Measurements from ENCODE around the gene HPGDS.
"Not testable (repeated sequence)": the region's sequence is repeated elsewhere in the genome, so short reads cannot be mapped to it uniquely, and the experiment has no call there.

The HPGDS gene

GRCh38 chr4:94329933-94330332, 12.7 kb downstream of the HPGDS start:
- DNase-seq (ENCODE audit: low read depth in 1 of 2, low spot score in 1 of 2): no peak

- DNase-seq (ENCODE audit: low read depth in 1 of 2, low spot score in 1 of 2): no peak
Observed at GRCh38 chr4:94325835-94326234, 16.8 kb downstream of the HPGDS start.

- not testable (repeated sequence) for DNase-seq (ENCODE audit: low read depth in 1 of 2, low spot score in 1 of 2)
Observed at GRCh38 chr4:94319927-94320326, 22.7 kb downstream of the HPGDS start.

DNA sequence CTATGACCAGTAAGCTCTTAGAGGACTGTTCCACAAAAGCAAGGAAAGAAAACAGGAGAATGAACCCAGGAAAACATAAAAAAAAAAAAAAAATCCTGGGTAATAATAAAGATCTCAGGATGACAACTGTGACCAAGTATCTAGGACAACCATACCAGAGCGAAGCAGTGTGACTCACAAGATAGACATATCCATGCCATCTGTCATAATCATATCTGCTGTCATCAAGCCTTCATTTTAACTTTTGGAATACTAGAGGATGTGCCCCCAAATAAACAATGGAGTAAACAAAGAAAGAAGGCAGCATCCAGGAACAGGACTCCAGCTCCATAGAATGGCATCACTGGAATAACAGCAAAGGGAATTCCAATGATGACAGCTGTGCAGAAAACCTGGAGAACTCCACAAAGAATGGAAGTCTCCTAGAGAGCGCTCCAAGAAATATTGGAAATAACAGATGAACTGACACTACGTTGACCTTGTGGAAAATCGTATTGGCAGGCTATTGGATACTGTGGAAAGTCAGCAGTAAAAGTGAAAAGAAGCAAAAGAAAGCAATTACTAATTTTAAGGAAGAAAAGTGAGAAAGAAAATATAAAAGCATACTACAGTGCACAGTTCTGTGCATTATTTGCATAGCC, 35.3 kb downstream of the HPGDS start:
- no peak for DNase-seq (ENCODE audit: low read depth in 1 of 2, low spot score in 1 of 2)

GRCh38 chr4:94306713-94307112, 35.9 kb downstream of the HPGDS start:
- no peak for DNase-seq (ENCODE audit: low read depth in 1 of 2, low spot score in 1 of 2)

DNA sequence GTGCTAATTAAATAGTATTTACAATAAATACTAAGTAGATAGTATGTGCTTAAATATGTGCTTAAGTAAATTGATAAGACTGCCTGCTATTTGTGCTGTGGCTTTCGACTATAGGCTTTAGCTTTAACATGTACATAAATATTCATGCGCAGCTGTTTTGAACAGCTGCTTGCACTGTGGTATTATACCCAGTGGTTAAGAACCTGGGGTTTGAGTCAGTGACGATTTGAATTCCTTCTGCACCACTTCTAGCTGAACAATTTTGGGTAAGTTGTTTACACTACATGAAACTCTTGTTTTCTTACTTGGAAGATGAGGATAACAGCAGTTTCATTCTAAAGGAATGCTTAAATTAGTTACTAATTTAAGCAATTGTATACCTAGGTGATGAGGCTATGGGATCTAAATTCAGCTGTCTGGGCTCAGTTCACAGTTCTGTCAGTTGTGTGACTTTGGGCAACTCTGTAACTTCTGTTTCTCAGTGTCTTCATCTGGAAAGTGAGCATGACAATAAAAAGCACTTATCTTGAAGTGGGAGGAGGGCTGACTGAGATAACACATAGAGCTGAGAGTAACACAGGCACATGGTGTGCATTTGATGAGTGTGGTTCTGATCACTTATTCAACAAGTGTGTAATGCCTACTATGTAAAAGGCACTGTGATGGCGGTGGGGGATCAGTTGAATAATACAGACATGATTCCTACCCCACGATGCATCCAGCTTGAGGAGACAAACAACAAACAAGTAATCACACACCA, 37.0 kb downstream of the HPGDS start:
- no peak for DNase-seq (ENCODE audit: low read depth in 1 of 2, low spot score in 1 of 2)

DNA sequence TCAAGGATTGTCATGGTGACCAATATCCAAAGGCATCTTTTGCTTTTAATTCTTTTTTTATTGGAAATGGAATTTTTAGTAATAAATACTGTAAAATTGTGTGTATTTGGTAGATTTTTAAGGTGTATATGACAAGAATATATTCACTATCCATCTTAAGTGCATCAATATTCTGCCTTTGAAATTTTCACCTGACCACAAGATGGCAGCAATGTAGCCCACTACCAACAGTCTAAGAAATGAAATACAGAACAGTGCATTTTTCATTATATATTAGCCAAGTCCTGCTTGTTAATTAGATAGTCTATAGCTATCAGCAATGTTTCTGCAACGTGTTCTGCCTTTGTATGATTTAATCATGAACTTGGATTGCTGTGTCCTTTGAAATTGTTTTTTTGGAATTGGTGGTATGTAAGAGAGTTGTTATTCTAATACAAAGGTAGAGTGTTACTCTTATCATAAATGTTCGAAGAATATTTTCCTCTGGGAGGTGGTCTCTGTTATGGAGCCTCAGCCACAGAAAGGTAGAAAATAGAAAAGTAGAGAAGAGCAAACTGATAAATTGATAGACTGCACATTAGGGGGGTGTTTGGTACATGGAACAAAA, 38.2 kb downstream of the HPGDS start:
- no peak for DNase-seq (ENCODE audit: low read depth in 1 of 2, low spot score in 1 of 2)

- no peak for DNase-seq (ENCODE audit: low read depth in 1 of 2, low spot score in 1 of 2)
Observed at GRCh38 chr4:94302191-94302590, 40.4 kb downstream of the HPGDS start.

DNA sequence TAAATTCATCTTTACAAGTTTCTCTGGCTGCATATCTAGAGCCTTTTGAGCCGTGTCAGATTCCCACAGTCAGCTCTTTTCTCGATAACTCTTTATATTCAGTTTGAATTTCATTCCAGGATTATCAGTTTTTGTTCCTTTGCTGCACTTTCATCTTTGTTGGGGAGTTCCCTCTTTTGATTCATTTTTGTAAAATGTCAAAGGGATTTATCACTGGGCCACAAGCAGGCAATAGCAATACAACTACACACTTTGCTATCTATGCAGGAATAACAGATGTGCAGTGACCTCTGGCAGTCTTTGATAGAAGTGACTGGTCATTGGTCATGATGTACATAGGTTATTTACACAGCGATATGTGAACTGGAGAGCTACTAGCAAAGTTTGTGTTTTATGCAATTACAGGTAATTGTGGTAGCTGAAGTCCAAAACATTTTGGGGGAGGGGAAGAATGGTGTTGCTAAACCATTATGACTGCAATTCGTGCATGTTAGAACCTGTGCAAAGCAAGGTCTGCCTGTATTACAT, 43.8 kb downstream of the HPGDS start:
- DNase-seq (ENCODE audit: low read depth in 1 of 2, low spot score in 1 of 2): no peak

GRCh38 chr4:94295473-94295872, 47.2 kb downstream of the HPGDS start:
- DNase-seq (ENCODE audit: low read depth in 1 of 2, low spot score in 1 of 2): not testable (repeated sequence)

- DNase-seq (ENCODE audit: low read depth in 1 of 2, low spot score in 1 of 2): not testable (repeated sequence)
Observed at GRCh38 chr4:94293981-94294380, 48.7 kb downstream of the HPGDS start.

GRCh38 chr4:94290245-94290644, 52.4 kb downstream of the HPGDS start:
- DNase-seq (ENCODE audit: low read depth in 1 of 2, low spot score in 1 of 2): no peak

DNA sequence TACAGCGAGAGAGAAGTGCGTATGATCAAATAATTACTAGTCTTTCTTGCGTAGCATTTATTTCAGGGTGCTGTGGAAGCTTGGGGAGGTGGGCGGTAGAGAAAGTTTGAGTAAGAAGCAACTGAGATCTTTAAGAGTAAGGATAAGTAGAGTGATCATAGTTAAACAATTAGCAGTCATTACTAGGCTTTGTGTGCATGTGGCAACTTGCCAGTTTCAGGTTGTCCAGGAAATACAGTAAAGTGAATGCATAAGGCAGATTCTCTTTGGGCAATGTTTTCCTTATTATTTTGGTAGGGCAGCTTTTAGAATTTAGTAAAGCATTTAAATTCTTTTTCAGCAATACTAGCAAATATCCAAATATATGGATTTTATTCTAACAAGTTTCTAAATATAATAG, 57.0 kb downstream of the HPGDS start:
- DNase-seq (ENCODE audit: low read depth in 1 of 2, low spot score in 1 of 2): no peak

DNA sequence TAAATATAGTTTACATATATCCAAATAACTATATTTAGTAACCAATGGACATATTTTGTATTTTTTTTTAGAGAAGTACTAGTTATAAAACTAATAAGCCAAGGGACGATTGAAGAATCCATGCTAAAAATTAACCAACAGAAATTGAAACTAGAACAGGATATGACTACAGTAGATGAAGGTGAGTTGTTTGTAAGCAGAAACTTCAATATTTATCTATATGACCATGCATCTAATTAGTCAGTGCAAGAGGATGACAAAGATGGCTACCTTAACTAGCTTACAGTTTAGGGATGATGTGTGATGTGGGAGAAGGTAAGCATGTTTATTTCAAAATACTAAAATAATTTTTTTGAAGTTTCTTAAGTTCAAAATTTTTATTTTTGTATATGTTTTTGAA, 57.7 kb downstream of the HPGDS start:
- no peak for DNase-seq (ENCODE audit: low read depth in 1 of 2, low spot score in 1 of 2)

- no peak for DNase-seq (ENCODE audit: low read depth in 1 of 2, low spot score in 1 of 2)
Observed at GRCh38 chr4:94278781-94279180, 63.9 kb downstream of the HPGDS start.

DNA sequence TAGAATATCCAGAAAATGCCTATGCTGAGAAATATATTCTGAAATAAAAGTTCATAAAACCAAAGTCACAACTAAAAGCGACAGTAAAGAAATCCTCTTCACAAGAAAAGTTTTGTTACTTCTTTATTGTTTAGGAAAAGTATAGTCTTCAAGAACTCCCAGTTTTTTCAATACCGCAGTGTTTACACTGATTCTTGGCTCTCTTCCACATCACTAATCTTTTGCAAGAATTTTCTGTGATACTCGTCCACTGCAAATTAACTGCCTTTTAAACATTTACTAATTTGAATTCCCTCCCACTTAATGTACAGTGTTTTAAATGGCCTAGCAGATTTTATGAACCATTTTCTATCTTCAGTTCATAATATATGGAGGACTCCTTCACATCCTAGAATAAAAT, 65.1 kb downstream of the HPGDS start:
- no peak for DNase-seq (ENCODE audit: low read depth in 1 of 2, low spot score in 1 of 2)

DNA sequence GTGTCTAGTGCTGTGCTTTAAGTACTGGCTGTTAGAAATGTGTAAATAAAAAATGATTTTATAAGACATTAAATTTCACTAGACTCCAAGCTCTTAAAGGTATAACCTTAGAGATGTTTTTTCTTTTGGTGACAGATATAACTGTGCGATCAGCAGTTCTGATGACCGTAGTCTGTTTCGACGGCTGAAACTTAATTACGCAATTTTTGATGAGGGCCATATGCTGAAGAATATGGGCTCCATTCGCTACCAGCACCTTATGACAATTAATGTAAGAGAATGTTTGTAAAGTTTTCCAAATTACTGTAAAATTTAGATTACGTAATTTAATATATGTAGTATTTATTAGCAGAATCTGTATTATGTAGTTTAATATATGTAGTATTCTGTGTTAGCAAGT, 66.4 kb downstream of the HPGDS start:
- no peak for DNase-seq (ENCODE audit: low read depth in 1 of 2, low spot score in 1 of 2)

- no peak for DNase-seq (ENCODE audit: low read depth in 1 of 2, low spot score in 1 of 2)
Observed at GRCh38 chr4:94274912-94275311, 67.7 kb downstream of the HPGDS start.

DNA sequence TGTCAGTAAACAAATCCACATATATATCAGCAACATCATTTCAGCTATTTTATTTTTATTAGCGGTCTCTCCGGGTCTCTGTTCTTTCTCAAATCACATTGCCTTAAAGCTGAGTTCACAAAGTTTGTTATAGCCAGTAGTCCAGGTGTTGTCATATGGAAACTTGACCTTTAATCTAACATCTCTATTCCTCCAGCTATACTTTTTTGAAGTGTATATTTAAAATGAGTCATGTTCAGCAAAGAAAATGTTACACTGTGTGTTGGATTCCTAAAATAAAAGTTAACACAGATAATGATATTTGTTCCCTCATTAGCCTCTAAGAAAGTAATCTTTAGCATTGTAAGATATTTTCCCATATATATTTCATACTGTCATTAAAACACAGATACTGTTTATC, 71.4 kb downstream of the HPGDS start:
- no peak for DNase-seq (ENCODE audit: low read depth in 1 of 2, low spot score in 1 of 2)

GRCh38 chr4:94267037-94267436, 75.6 kb downstream of the HPGDS start:
- no peak for DNase-seq (ENCODE audit: low read depth in 1 of 2, low spot score in 1 of 2)

- DNase-seq (ENCODE audit: low read depth in 1 of 2, low spot score in 1 of 2): no peak
Observed at GRCh38 chr4:94262163-94263016, 80.2 kb downstream of the HPGDS start.

Measured in activated T-helper 1 cell treated with anti-CD3 and anti-CD28 coated beads, Interleukin-2, amount 50 U/mL, for 16 hours (primary cell).